Measurements from ENCODE around the gene INSRR.

The INSRR gene

DNA sequence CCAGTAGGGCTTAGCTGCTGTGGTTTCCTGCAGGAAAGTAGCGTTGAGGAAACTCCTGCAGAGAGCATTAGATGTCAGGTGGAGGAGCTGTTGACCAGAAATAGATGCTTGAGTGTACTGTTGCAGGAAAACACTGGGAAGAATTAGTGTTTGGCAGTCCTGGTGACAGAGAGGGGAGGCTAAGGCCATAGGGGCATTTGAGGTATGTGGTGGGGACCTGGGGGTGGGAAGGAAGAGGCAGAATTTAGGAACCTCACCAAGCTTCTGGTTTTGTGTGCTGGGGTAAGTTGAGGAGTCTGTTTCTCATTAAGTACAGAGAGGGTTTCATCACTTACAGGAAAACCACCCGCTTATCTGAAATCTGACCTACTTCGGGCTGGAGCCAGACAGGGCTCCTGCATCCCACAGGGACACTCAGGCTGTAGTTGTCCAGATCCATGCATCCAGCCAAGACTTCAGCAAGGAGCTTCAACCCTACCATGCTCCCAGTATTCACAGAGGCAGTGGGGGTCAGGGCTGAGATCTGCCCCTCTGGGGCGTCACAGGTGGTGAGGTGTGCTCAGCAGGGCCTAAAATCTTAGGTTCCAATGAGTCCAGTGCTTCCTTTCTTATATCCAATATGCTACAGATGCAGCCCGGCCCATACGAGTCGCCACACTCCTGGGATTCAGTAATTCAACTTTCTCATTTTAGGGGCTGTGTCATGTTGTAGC is 57.4 kb downstream of the INSRR start:
- Histone ChIP-seq H3K27ac (no peak overlapping the region), H3K4me3 (no peak overlapping the region)
- no peak for DNase-seq (ENCODE audit: low spot score)
- no peak for TF ChIP-seq CTCF (IDR thresholded peaks at IDR 0.05)

DNA sequence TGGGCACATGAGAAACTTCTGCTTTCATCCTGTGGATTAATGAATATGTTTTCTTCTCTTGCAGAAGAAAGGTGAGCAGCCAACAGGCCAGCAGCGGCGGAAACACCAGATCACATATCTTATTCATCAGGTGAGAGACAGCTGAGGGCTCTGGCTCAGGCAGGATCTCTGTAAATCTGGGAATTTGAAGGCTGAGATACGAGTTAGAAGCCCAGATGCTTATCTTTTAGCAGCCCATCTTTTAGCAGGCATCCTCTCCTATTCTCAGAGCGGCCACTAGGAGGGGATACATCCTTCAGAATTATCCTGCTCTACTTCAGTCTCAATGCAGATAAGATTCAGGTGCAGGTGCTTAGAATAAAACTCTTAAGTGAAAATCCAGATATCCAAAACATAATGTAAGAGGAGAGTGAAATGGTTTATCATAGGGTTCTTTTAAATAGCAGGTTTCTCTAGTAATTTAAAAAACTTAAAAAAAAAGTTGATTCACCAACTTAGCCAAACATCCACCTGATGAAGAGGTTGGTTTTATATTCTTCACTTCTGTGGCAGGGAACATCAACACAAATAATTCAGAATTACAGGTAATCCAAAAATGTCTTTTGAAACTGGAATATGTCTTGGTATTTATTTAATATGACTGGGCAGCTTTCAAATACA is 61.6 kb downstream of the INSRR start:
- no peak for DNase-seq (ENCODE audit: low spot score)
- Histone ChIP-seq H3K4me3 (no peak overlapping the region), H3K27ac (no peak overlapping the region)
- peak; percentile 42 for TF ChIP-seq CTCF (IDR thresholded peaks at IDR 0.05)

- no peak for DNase-seq (ENCODE audit: low spot score)
- Histone ChIP-seq H3K4me3 (no peak overlapping the region), H3K27ac (no peak overlapping the region)
- no peak for TF ChIP-seq CTCF (IDR thresholded peaks at IDR 0.05)
These were observed 62.4 kb downstream of the INSRR start for GRCh38 chr1:156796340-156797097.

DNA sequence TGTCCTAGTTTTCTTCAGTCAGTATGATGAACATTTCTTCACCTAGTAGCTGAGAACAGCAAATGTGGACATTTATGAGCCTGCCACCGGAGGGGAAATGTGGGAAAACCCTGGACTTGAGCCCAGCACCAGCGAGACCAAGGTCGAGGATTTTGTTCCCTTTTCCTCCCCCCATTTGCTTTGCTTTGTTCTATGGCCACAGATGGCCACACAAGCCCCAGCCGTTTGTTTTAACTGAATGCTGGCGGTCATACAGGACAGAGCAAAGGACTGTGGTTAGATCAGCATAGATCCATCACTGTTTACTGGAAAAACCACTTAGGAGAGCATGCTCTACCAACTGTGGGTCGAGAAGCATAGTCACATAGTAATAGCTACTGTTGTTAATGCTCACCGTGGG is 63.1 kb downstream of the INSRR start:
- DNase-seq (ENCODE audit: low spot score), result no peak
- Histone ChIP-seq H3K27ac (no peak overlapping the region), H3K4me3 (no peak overlapping the region)
- TF ChIP-seq CTCF (IDR thresholded peaks at IDR 0.05), result no peak

GRCh38 chr1:156795374-156795733 is 63.6 kb downstream of the INSRR start:
- Histone ChIP-seq H3K4me3 (no peak overlapping the region), H3K27ac (no peak overlapping the region)
- DNase-seq (ENCODE audit: low spot score), result no peak
- TF ChIP-seq CTCF (IDR thresholded peaks at IDR 0.05), result no peak

GRCh38 chr1:156794506-156795373 is 64.2 kb downstream of the INSRR start:
- Histone ChIP-seq H3K4me3 (no peak overlapping the region), H3K27ac (no peak overlapping the region)
- no peak for TF ChIP-seq CTCF (IDR thresholded peaks at IDR 0.05)
- no peak for DNase-seq (ENCODE audit: low spot score)

All from coronary artery (tissue), 2 donors.